GM18907 (cell line): ENCODE measurements around the gene ZNF638.
"Not testable (repeated sequence)": the region's sequence is repeated elsewhere in the genome, so short reads cannot be mapped to it uniquely, and the experiment has no call there.

Experiments used
- ATAC-seq: cut with Tn5 transposase; IDR thresholded peaks from one replicate; pipeline ENCODE4 v1.9.1; 2021; ENCODE audit warnings: mild to moderate bottlenecking, moderate library complexity; ENCODE audit not compliant: unreplicated experiment

Gene ZNF638

GRCh38 chr2:71389384-71390072 is 57.9 kb downstream of the ZNF638 start:
- ATAC-seq = no peak

- no peak for ATAC-seq
These were observed 61.6 kb downstream of the ZNF638 start for GRCh38 chr2:71393216-71393615.

- ATAC-seq = no peak
These were observed 63.9 kb downstream of the ZNF638 start for GRCh38 chr2:71395471-71395870.

- ATAC-seq = no peak
These were observed 70.8 kb downstream of the ZNF638 start for GRCh38 chr2:71402427-71402826.

- no peak for ATAC-seq
These were observed 78.0 kb downstream of the ZNF638 start for GRCh38 chr2:71409611-71410010.

- ATAC-seq = no peak
These were observed 79.1 kb downstream of the ZNF638 start for GRCh38 chr2:71410696-71411095.

GRCh38 chr2:71416866-71417265 is 85.3 kb downstream of the ZNF638 start:
- ATAC-seq = not testable (repeated sequence)

GRCh38 chr2:71417300-71418202 is 86.0 kb downstream of the ZNF638 start:
- ATAC-seq = no peak

- no peak for ATAC-seq
These were observed 87.6 kb downstream of the ZNF638 start for GRCh38 chr2:71419145-71419544.

- ATAC-seq = no peak
These were observed 88.4 kb downstream of the ZNF638 start for GRCh38 chr2:71419976-71420375.

GRCh38 chr2:71422786-71423185 is 91.2 kb downstream of the ZNF638 start:
- no peak for ATAC-seq

GRCh38 chr2:71423817-71424420 is 92.3 kb downstream of the ZNF638 start:
- ATAC-seq = no peak

GRCh38 chr2:71426721-71427120 is 95.1 kb downstream of the ZNF638 start:
- no peak for ATAC-seq

GRCh38 chr2:71428472-71429383 is 97.1 kb downstream of the ZNF638 start:
- ATAC-seq = no peak

GRCh38 chr2:71445142-71445541 is 113.6 kb downstream of the ZNF638 start:
- ATAC-seq = not testable (repeated sequence)

GRCh38 chr2:71446505-71446904 is 114.9 kb downstream of the ZNF638 start:
- ATAC-seq = no peak

GRCh38 chr2:71449343-71449742 is 117.8 kb downstream of the ZNF638 start:
- ATAC-seq = no peak

GRCh38 chr2:71451705-71452104 is 120.1 kb downstream of the ZNF638 start:
- ATAC-seq = no peak

- no peak for ATAC-seq
These were observed 121.0 kb downstream of the ZNF638 start for GRCh38 chr2:71452565-71452964.

GRCh38 chr2:71453404-71454220 is 122.0 kb downstream of the ZNF638 start, which contains the start of gene DYSF:
Gene DYSF (plus strand): TSS chr2:71453561.
- ATAC-seq = no peak
